GM18526 (cell line): ENCODE results near the gene ARHGEF1.
A peak's percentile ranks its signal among the peaks of the same experiment; 100 is the strongest.

ENCODE experiments used
- POLR2A ChIP-seq: IDR thresholded peaks from 3 replicates; pipeline ENCODE4 v1.6.1; 2011; ENCODE audit not compliant: insufficient read length; ENCODE audit errors: extremely low read depth

ARHGEF1 gene

GRCh38 chr19:41872775-41873647 is 10.0 kb upstream of the ARHGEF1 start:
- no peak for TF ChIP-seq POLR2A

DNA sequence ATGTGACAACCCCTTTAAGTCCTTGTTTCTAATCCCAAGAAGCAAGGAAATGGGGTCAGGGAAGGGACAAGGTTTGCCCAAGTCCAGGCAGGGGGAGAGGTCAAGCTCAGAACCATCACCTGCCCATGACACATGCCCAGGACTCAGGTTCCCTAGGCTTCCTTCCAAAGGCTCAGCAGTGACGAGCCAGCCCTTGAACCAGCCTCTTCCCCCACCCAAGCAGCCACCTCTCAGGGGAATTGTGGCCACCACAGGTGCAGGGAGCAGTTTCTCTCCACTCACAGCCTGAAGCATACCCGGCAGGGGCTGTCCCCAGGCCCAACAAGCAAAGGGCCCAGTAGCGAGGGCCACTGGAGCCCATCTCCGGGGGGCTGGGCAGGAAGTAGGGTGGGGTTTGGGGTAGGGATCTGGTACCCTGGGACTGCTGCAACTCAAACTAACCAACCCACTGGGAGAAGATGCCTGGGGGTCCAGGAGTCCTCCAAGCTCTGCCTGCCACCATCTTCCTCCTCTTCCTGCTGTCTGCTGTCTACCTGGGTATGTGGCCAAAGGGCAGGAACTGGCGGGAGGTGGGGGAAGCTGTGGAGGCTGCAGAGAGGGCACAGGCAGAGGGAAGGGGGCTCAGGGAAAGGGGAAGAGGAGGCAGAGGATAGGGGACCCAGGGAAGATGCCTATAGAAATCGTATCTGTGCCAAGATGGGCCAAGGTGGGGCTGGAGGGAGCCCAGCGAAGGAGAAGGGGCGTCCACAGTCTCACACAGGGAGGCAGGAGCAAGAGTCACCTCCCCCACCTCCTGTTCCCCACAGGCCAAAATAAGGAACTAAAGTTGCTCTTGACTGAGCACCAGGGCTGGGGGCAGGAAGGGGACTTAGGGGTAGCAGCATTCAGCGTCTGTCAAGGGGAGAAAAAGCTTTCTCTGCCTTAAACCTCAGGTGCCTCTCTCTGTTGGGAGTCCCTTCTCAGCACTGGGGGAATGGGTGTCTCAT is 5.8 kb upstream of the ARHGEF1 start, which contains the start of gene CD79A:
CD79A (plus strand) TSS at position 433 of the 986 bp plus-strand sequence; CDS start at position 459, 26 bp downstream.
- peak; percentile 73 for TF ChIP-seq POLR2A

- TF ChIP-seq POLR2A, result peak; percentile 53
These were observed 4.8 kb upstream of the ARHGEF1 start for GRCh38 chr19:41877916-41878905.

DNA sequence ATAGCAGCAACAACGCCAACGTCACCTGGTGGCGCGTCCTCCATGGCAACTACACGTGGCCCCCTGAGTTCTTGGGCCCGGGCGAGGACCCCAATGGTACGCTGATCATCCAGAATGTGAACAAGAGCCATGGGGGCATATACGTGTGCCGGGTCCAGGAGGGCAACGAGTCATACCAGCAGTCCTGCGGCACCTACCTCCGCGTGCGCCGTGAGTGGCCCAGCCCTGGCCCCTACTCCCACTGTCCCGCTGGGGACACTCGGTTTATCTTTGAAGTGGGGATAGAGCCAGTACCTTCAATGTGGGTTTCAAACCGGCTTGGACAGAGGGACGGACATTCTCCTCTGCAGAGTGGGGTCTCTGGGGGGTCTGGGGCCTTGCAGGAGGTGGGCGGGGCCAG is 3.9 kb upstream of the ARHGEF1 start:
- no peak for TF ChIP-seq POLR2A

DNA sequence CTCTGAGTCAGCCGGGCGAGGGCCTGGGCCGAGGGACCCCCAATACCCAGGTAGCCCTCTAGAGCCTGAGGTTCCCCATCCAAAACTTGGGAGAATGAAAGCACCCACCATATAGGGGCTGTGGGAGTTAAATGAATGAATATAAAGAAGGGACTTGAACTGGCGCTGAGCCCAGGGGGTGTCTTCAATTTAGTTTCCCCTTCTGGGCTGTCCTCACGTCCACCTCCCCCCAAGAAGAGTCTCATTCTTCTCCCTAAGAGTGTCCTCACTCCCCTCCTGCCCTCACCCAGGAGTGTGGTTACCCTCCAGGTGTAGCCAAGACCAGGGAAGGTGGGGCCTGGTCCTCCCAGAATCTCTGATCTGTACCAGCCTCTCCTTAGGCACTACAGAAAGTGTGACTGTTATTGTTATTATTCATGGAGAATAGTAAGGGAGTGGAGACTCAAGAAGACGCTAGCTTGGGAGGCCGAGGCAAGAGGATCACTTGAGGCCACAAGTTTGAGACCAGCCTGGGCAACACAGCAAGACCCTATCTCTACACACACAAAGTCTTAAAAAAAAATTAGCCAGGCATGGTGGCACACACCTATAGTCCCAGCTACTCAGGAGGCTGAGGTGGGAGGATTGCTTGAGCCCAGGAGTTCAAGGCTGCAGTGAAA is 3.2 kb upstream of the ARHGEF1 start:
- no peak for TF ChIP-seq POLR2A

DNA sequence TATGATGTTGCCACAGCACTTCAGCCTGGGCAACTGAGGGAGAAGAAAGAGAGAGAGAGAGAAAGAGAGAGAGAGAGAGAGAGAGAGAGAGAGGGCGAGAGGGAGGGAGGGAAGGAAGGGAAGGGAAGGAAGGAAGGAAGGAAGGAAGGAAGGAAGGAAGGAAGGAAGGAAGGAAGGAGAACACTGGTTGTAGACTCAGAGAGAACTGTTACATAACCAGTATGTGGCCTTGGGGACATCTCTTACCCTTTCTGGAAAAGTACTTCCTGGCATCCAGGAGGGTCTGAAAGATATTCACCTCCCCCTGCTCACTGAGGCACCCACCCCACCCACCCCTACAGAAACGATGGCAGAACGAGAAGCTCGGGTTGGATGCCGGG is 2.7 kb upstream of the ARHGEF1 start:
- no peak for TF ChIP-seq POLR2A

GRCh38 chr19:41883463-41883820 is 458 bp downstream of the ARHGEF1 start:
- TF ChIP-seq POLR2A, result no peak

GRCh38 chr19:41883821-41884733 is 1.1 kb downstream of the ARHGEF1 start:
- peak; percentile 94 for TF ChIP-seq POLR2A

- peak; percentile 17 for TF ChIP-seq POLR2A
These were observed 4.1 kb downstream of the ARHGEF1 start for GRCh38 chr19:41886761-41887710.

GRCh38 chr19:41887711-41888382 is 4.9 kb downstream of the ARHGEF1 start:
- no peak for TF ChIP-seq POLR2A

DNA sequence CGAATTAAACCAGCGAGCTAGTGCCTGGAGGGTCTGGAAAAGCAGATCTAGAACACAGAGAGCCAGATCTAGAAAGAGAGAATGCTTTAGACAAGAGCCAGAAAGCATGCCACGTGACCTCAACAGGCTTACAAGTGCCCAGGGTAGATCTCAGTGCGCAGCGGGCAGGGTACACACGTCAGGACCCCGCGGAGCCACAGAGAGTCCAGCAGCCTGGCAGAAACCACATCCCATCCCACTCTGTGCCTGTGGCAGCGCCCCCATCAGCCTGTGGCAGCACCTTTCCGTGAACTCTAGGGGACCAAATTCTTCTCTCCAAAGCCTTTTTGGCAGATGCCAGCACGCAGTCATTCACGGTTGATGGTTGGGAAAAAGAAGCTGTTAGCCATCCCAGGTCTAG is 5.9 kb downstream of the ARHGEF1 start:
- no peak for TF ChIP-seq POLR2A
